HG03469 (cell line): ENCODE results near the gene FOS.

ENCODE experiments used
- ATAC-seq: cut with Tn5 transposase; IDR thresholded peaks from one replicate; pipeline ENCODE4 v1.9.1; 2021; ENCODE audit warnings: mild to moderate bottlenecking, moderate library complexity, moderate number of reproducible peaks; ENCODE audit not compliant: unreplicated experiment

The FOS gene

GRCh38 chr14:75311356-75311755, 32.7 kb downstream of the FOS start:
- no peak for ATAC-seq

GRCh38 chr14:75312341-75312740, 33.7 kb downstream of the FOS start:
- no peak for ATAC-seq

- ATAC-seq = no peak
These were observed 34.7 kb downstream of the FOS start for GRCh38 chr14:75313294-75313693.

- no peak for ATAC-seq
These were observed 36.5 kb downstream of the FOS start for GRCh38 chr14:75315144-75315543.

- no peak for ATAC-seq
These were observed 38.5 kb downstream of the FOS start for GRCh38 chr14:75317148-75317547.

GRCh38 chr14:75318353-75318752, 39.7 kb downstream of the FOS start:
- ATAC-seq = no peak

- no peak for ATAC-seq
These were observed 40.4 kb downstream of the FOS start for GRCh38 chr14:75319021-75319420.

GRCh38 chr14:75320196-75320595, 41.6 kb downstream of the FOS start:
- ATAC-seq = no peak

- ATAC-seq = no peak
These were observed 44.1 kb downstream of the FOS start for GRCh38 chr14:75322746-75323145.

- no peak for ATAC-seq
These were observed 44.9 kb downstream of the FOS start for GRCh38 chr14:75323571-75323970.

GRCh38 chr14:75328558-75329155, 50.0 kb downstream of the FOS start:
- ATAC-seq = no peak

- no peak for ATAC-seq
These were observed 50.7 kb downstream of the FOS start for GRCh38 chr14:75329369-75329768.

- no peak for ATAC-seq
These were observed 52.8 kb downstream of the FOS start for GRCh38 chr14:75331471-75331870.
